ENCODE data around the gene CPT1A.
A peak's percentile ranks its signal among the peaks of the same experiment; 100 is the strongest.

Gene CPT1A

GRCh38 chr11:68852628-68853027 lies 10.9 kb upstream of the CPT1A start:
- no peak for DNase-seq

- no peak for DNase-seq
Observed at GRCh38 chr11:68848429-68848828, 6.7 kb upstream of the CPT1A start.

- no peak for DNase-seq
Observed at GRCh38 chr11:68847395-68847794, 5.7 kb upstream of the CPT1A start.

GRCh38 chr11:68845351-68846002 lies 3.8 kb upstream of the CPT1A start:
- no peak for DNase-seq

GRCh38 chr11:68844801-68845200 lies 3.1 kb upstream of the CPT1A start:
- DNase-seq = no peak

GRCh38 chr11:68844376-68844775 lies 2.7 kb upstream of the CPT1A start:
- DNase-seq = no peak

DNA sequence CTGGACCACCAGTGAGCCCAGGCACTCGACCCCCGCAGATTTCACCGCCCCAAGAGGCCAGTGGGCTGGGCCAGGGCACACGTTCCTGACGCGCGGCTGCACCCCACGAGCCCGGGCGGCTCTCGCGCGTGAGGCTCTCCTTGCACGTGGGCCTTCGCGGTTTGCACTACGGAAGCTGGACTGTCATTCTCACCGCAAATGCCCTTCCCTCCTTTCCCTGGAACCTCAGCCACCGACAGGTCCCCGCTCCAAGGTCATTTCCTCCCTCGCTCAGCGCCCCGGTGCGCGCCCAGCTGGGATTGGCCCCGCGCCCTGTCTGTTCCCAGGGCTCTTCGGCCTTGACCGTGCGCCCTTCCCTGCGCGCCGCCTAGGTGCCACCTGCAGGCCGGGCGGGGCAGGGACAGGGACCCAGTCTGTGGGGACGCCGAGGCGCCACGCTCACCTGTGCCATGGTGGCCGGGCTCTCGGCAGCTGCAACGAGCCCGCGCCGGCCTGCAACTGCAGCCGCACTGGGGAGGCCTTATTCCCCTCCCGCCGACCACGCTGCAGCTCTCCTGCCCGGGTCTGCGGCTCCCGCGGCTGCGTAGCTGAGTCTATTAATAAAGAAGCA lies 2.1 kb upstream of the CPT1A start:
- no peak for DNase-seq

DNA sequence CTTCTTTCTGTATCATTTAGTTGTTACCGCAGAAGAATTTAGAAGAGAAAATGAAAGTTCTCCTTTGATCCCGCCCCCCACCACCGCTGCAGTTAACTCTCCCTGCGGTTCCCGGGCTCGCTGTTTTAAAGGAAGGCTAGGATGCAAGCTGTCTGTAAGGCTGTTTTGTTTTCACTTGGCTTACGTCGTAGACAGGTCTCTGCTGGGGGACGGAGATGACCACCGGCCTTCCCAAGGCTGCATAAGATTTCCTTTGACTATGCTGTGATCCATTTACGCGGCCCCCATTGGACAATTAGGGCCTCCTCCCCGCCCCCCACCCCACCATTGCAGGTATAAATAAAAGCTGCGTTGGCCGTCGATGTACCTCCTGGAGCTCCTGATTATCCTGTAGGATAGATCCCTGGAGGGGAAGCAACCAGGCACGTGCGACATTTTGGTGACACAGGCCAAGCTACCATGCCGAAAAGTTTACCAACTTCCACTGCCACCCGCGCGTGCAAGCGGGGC lies 1.4 kb upstream of the CPT1A start:
- peak; percentile 39 for DNase-seq

- DNase-seq = no peak
Observed at GRCh38 chr11:68842427-68843051, 823 bp upstream of the CPT1A start.

DNA sequence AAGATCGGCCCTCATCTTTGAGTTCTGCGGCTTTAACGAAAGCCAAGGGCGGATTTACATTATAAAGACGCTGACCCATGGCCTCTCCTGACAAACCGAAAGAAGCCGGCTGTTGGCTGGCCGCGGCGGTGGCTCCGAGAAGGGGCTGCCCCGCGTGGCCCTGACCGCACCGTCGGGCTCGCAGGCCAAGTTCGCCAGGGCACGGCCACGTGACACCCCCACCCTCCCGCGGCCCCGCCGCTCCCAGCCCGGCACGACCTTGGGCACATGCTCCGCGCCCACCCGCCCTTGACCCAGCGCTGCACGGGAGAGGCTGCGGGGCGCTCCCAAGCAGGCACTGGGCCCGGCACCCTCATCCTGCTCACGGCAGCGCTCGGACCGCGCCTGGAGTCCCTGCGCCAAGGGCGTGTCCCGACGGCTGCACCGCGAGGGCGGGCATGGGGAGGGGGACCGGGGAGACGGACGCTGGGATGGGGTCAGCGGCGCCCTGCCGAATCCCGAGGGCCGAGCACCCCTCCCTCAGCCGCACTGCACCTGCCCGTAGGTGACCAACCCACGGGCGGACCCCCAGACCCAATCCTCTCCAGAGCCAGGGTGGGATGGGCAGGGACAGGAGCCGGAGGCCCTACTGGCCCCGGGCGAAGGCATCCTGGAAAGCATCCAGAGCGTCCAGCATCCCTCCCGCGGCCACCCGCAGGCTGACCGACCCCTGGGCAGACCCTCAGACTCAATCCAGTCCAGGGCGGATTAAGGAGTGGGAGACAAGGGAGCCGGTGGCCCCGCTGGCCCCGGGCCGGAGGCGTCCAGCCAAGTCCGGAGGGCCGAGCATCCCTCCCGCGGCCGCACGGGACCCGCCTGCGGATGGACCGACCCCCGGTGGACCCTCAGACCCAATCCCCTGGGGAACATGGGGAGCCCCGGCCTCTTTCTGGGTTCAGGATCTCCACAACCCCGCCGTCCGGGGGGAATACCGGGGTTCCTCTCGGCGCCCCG lies 759 bp downstream of the CPT1A start:
- DNase-seq = no peak

GRCh38 chr11:68839911-68840641 lies 1.6 kb downstream of the CPT1A start:
- DNase-seq = no peak

GRCh38 chr11:68839054-68839865 lies 2.5 kb downstream of the CPT1A start:
- DNase-seq = peak; percentile 85

- no peak for DNase-seq
Observed at GRCh38 chr11:68838572-68838964, 3.1 kb downstream of the CPT1A start.

- DNase-seq = no peak
Observed at GRCh38 chr11:68837583-68838571, 3.8 kb downstream of the CPT1A start.

DNA sequence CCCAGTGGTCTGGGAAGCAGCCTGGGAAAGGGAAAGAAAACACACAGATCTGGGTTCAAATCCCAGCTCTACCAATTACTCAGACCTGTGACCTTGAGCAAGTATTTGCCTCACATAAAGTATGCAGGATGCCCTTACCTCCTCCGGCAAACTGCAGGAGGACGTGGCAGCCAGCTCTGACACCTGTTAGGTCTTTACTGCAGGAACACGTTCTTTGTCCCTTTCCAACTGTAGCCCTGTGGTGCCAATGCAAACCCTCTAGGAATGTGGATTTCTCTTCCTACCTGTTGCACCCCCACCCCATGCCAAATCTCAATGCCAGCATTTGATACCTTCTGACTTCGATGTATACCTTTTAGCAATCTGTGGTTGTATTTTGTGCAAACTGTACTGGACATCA lies 6.0 kb downstream of the CPT1A start:
- DNase-seq = no peak

- no peak for DNase-seq
Observed at GRCh38 chr11:68835328-68835727, 6.4 kb downstream of the CPT1A start.

- no peak for DNase-seq
Observed at GRCh38 chr11:68832476-68833181, 9.1 kb downstream of the CPT1A start.

- DNase-seq = no peak
Observed at GRCh38 chr11:68831124-68831523, 10.6 kb downstream of the CPT1A start.

- DNase-seq = no peak
Observed at GRCh38 chr11:68829581-68829980, 12.1 kb downstream of the CPT1A start.

All from fibroblast of upper back skin (primary cell).